Measurements from ENCODE around the gene GPN2.

GRCh38 chr1:26839339-26839722, 50.8 kb downstream of the GPN2 start:
- no peak for TF ChIP-seq GATA3 (IDR thresholded peaks at IDR 0.05; ENCODE audit: low read depth, low read length)
- no peak for TF ChIP-seq GATA2 (IDR thresholded peaks at IDR 0.05; ENCODE audit: low read depth, low read length)

Measured in SH-SY5Y (cell line).